LNCaP clone FGC (cell line): ENCODE data around the gene RNF130.

Experiments used
- DNase-seq: peaks from one replicate; pipeline ENCODE4 v3.0.0-alpha.2; 2011; ENCODE audit warnings: low read depth
- H3K4me3 ChIP-seq: 2 replicates; pipeline ENCODE4 v1.5.1; 2011; ENCODE audit warnings: mild to moderate bottlenecking, low read depth, low read length, control low read depth
- CTCF ChIP-seq: IDR thresholded peaks from 2 replicates; pipeline ENCODE4 v1.5.1; 2012; ENCODE audit warnings: mild to moderate bottlenecking; ENCODE audit not compliant: control insufficient read depth, insufficient read depth; ENCODE audit errors: extremely low read depth

Gene RNF130

GRCh38 chr5:179912386-179912785 lies 159.2 kb downstream of the RNF130 start:
- DNase-seq = peak; percentile 69
- no peak overlapping the region for H3K4me3 ChIP-seq
- no peak for TF ChIP-seq CTCF

- no peak for TF ChIP-seq CTCF
- no peak overlapping the region for H3K4me3 ChIP-seq
- no peak for DNase-seq
Measured at GRCh38 chr5:179909224-179909623, 162.3 kb downstream of the RNF130 start.

GRCh38 chr5:179908528-179908927 lies 163.0 kb downstream of the RNF130 start:
- no peak for DNase-seq
- H3K4me3 ChIP-seq = no peak overlapping the region
- TF ChIP-seq CTCF = no peak

GRCh38 chr5:179907556-179908324 lies 163.8 kb downstream of the RNF130 start, which contains the start of gene TBC1D9B:
TSS of gene TBC1D9B (minus strand) at chr5:179907897. CDS start at chr5:179907821, 76 bp downstream.
- no peak for DNase-seq
- peak within 1 kb of the TSS; percentile 76 for H3K4me3 ChIP-seq
- TF ChIP-seq CTCF = peak; percentile 66

GRCh38 chr5:179906795-179907555 lies 164.6 kb downstream of the RNF130 start:
- no peak for DNase-seq

GRCh38 chr5:179906294-179906794 lies 165.2 kb downstream of the RNF130 start:
- DNase-seq = no peak
- peak overlapping the region; percentile 76 for H3K4me3 ChIP-seq
- TF ChIP-seq CTCF = no peak

More at GRCh38 chr5:179906795-179907555, 164.6 kb downstream of the RNF130 start:
- H3K4me3 ChIP-seq = peak overlapping the region; percentile 76
- TF ChIP-seq CTCF = no peak
